ENCODE measurements around the gene HHATL. TPM values are rescaled to one million over a fixed set of nuclear protein-coding genes. Genes with fewer than 3 reads are reported as not detected.

Gene HHATL
- total RNA-seq, 1 experiment from 2014 or later = not detected

- in situ Hi-C loops (cut with HindIII; ENCODE audit: low sequenced_read_pairs) = no loop called here
- DNase-seq (ENCODE audit: low spot score) = no peak
These were observed 54.7 kb downstream of the HHATL start for GRCh38 chr3:42647821-42648459.

Other genes starting within 250 kb of the HHATL start
- 0.14 TPM in 1 of 2 replicates, not detected in the other for gene VIPR1, start 200.2 kb downstream of the HHATL start, total RNA-seq (2014; rRNA removed; shearing (Covaris generic))
- 83.4 and 84.3 TPM in 2 replicates for gene SEC22C, start 120.8 kb downstream of the HHATL start, total RNA-seq (2014; rRNA removed; shearing (Covaris generic))
- gene SS18L2, start 111.9 kb downstream of the HHATL start, total RNA-seq (2014; rRNA removed; shearing (Covaris generic)) = 41.1 and 45.8 TPM in 2 replicates
- gene NKTR, start 102.1 kb downstream of the HHATL start, total RNA-seq (2014; rRNA removed; shearing (Covaris generic)) = 9.5 and 23.6 TPM in 2 replicates
- 12.7 and 16.1 TPM in 2 replicates for gene ZBTB47, start 49.1 kb downstream of the HHATL start, total RNA-seq (2014; rRNA removed; shearing (Covaris generic))
- gene KLHL40, start 17.3 kb downstream of the HHATL start, total RNA-seq (2014; rRNA removed; shearing (Covaris generic)) = not detected in 2 replicates
- 1.4 and 3.3 TPM in 2 replicates for gene CCDC13, start 70.5 kb upstream of the HHATL start, total RNA-seq (2014; rRNA removed; shearing (Covaris generic))
- 239 and 240 TPM in 2 replicates for gene HIGD1A, start 101.7 kb upstream of the HHATL start, total RNA-seq (2014; rRNA removed; shearing (Covaris generic))
- gene ACKR2, start 106.6 kb upstream of the HHATL start, total RNA-seq (2014; rRNA removed; shearing (Covaris generic)) = not detected in 2 replicates
- gene CYP8B1, start 173.1 kb upstream of the HHATL start, total RNA-seq (2014; rRNA removed; shearing (Covaris generic)) = not detected in 2 replicates
- not detected in 2 replicates for gene ZNF662, start 203.3 kb upstream of the HHATL start, total RNA-seq (2014; rRNA removed; shearing (Covaris generic))